Mononuclear cell (primary cell): Measurements from ENCODE around the gene CBFA2T2. TPM values are rescaled to one million over a fixed set of nuclear protein-coding genes. Genes with fewer than 3 reads are reported as not detected.
"Not testable (repeated sequence)": the region's sequence is repeated elsewhere in the genome, so short reads cannot be mapped to it uniquely, and the experiment has no call there.

Experiments
- H3K27me3 ChIP-seq: 2 replicates; pipeline ENCODE4 v1.6.0; 2011; ENCODE audit warnings: low read length, control low read depth; ENCODE audit not compliant: insufficient read depth
- H3K4me1 ChIP-seq: 2 replicates; pipeline ENCODE4 v1.5.1; 2011; ENCODE audit warnings: mild to moderate bottlenecking, low read length, control low read depth; ENCODE audit not compliant: insufficient read depth
- H3K4me3 ChIP-seq: 2 replicates; pipeline ENCODE4 v1.5.1; 2011; ENCODE audit warnings: mild to moderate bottlenecking, low read length, moderate library complexity
- H3K9me3 ChIP-seq: 2 replicates; pipeline ENCODE4 v1.5.1; 2011; ENCODE audit warnings: low read depth, mild to moderate bottlenecking, control low read depth, low read length
- total RNA-seq: library from RNA; depleted of rRNA; stranded (reverse); fragments of >200 nt; gene quantifications from one replicate; pipeline ENCODE4 v1.2.3, GENCODE V29; 2012

CBFA2T2 gene
- total RNA-seq, 1 donor: 8.9 TPM

- H3K9me3 ChIP-seq, H3K4me1 ChIP-seq, H3K4me3 ChIP-seq, H3K27me3 ChIP-seq: not testable (repeated sequence)
Measured at GRCh38 chr20:33511876-33512275, 22.0 kb downstream of the CBFA2T2 start.

DNA sequence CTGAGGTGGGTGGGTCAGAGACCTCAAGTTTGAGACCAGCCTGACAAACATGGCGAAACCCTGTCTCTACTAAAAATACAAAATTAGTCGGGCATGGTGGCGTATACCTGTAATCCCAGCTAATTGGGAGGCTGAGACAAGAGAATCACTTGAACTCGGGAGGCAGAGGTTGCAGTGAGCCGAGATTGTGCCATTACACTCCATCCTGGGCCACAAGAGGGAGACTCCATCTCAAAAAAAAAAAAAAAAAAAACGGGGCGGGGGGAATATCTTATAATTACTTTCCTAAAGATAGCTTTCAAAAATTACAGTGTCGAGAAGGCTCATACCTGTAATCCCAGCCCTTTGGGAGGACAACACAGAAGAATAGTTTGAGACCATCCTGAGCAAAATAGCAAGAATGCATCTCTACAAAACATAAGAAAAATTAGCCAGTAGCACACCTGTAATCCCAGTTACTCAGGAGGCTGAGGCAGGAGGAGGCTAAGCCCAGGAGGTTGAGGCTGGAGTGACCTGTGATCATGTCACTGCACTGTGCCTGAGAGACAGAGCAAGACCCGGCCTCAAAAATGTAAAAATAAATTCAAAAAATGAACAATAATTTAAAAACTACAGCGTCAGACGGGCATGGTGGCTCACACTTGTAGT lies 25.8 kb downstream of the CBFA2T2 start:
- no peaks in the 10 kb centered on the region for H3K27me3 ChIP-seq
- no peaks in the 10 kb centered on the region for H3K4me1 ChIP-seq
- no peak overlapping the region for H3K4me3 ChIP-seq
- H3K9me3 ChIP-seq: no peaks in the 10 kb centered on the region

GRCh38 chr20:33516882-33517281 lies 27.0 kb downstream of the CBFA2T2 start:
- no peaks in the 10 kb centered on the region for H3K27me3 ChIP-seq
- no peaks in the 10 kb centered on the region for H3K9me3 ChIP-seq
- H3K4me3 ChIP-seq: no peak overlapping the region
- no peaks in the 10 kb centered on the region for H3K4me1 ChIP-seq

DNA sequence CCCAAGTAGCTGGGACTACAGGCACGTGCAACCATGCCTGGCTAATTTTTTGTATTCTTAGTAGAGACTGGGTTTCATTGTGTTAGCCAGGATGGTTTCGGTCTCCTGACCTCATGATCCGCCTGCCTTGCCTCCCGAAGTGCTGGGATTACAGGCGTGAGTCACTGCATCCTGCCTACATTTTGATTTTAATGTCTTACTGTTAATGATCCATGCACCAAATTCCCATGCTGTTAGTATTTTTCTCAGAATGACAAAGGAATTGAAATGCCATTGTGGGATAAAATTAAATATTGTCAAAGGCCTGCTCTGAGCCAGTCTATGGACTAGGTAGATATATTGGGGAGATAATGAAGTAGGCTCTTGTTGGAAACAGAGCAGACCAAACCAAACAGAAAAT lies 28.2 kb downstream of the CBFA2T2 start:
- Histone ChIP-seq H3K27me3 (no peaks in the 10 kb centered on the region), H3K4me3 (no peak overlapping the region), H3K9me3 (no peaks in the 10 kb centered on the region), H3K4me1 (no peaks in the 10 kb centered on the region)

- H3K4me1 ChIP-seq: no peaks in the 10 kb centered on the region
- H3K27me3 ChIP-seq: no peaks in the 10 kb centered on the region
- no peaks in the 10 kb centered on the region for H3K9me3 ChIP-seq
- no peak overlapping the region for H3K4me3 ChIP-seq
Measured at GRCh38 chr20:33521461-33521860, 31.6 kb downstream of the CBFA2T2 start.

- no peaks in the 10 kb centered on the region for H3K27me3 ChIP-seq
- H3K9me3 ChIP-seq: no peaks in the 10 kb centered on the region
- no peak overlapping the region for H3K4me3 ChIP-seq
- H3K4me1 ChIP-seq: no peaks in the 10 kb centered on the region
Measured at GRCh38 chr20:33522256-33522820, 32.4 kb downstream of the CBFA2T2 start.

DNA sequence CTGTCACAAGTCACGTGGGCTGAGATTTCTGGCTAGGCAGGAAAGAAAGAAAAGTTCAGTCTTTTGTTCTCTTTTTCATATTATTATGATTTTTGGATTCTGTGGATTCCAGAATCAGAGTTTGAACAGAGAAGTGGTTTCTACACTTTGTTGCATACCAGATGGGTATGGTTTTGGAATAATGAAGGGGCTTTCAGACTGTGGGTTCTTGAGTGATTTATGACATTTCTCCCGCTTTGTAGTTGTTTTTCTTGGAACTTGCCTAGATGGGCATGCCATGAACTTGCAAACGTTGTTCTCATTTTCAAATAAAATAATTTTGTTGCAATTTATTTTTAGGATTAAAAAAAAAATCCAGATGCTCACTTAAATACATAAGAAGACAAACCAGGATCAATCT lies 34.4 kb downstream of the CBFA2T2 start:
- Histone ChIP-seq H3K4me3 (no peak overlapping the region), H3K4me1 (no peaks in the 10 kb centered on the region), H3K9me3 (no peaks in the 10 kb centered on the region), H3K27me3 (no peaks in the 10 kb centered on the region)

- no peaks in the 10 kb centered on the region for H3K27me3 ChIP-seq
- H3K4me1 ChIP-seq: no peaks in the 10 kb centered on the region
- no peak overlapping the region for H3K4me3 ChIP-seq
- H3K9me3 ChIP-seq: no peaks in the 10 kb centered on the region
Measured at GRCh38 chr20:33526769-33527168, 36.9 kb downstream of the CBFA2T2 start.

GRCh38 chr20:33531047-33531877 lies 41.4 kb downstream of the CBFA2T2 start:
- H3K27me3 ChIP-seq: no peaks in the 10 kb centered on the region
- no peaks in the 10 kb centered on the region for H3K9me3 ChIP-seq
- H3K4me3 ChIP-seq: no peak overlapping the region
- no peaks in the 10 kb centered on the region for H3K4me1 ChIP-seq

DNA sequence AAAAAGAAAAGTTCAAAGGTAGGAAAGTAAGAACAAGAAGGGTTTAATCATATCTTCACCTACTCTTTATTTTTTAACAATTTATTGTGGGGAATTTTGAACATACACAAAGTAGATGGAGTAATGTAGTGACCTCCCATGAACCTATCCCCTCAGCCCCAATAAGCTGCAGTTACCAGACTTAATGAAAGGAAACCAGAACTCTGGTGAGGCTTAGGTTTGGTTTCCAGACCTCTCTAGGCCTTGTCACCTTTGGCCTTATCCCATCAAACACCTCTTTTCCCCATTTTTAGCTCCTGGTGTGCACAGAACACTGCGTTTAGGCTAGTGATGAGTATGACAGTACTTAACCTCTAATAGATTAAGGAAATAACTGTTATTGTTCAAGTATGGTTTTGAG lies 42.0 kb downstream of the CBFA2T2 start:
- Histone ChIP-seq H3K4me1 (no peaks in the 10 kb centered on the region), H3K27me3 (no peaks in the 10 kb centered on the region), H3K9me3 (no peaks in the 10 kb centered on the region), H3K4me3 (no peak overlapping the region)

DNA sequence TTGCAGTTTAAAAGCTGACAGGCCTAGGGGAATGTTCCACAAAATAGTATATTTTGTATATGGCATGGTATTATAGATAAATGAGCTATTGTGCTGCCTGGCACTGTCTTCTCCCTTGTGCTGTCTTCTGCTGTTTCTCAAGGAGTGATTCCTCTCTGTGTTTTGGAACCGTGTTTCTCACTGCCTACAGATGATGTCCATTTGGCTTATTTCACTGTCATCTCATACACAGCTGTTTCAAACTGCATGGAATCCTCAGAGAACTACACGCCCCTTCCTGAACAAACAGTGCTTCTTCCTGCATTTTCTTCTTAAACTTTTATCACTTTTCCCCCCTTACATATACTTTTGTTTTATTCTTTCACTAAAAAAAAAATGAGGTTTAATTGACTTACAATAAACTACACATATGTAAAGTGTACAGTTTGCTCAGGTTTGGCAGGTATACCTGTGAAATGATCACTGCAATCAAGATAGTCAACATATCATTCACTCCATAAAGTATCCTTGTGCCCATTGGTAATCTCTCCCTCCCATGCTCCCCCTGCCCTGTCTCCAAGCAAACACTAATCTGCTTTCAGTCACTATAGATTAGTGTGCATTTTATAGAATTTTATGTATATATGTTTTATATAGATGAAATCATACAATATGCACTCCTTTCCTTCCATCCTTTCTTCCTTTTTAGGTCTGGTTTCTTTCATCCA lies 43.0 kb downstream of the CBFA2T2 start:
- Histone ChIP-seq H3K9me3 (no peaks in the 10 kb centered on the region), H3K4me1 (no peaks in the 10 kb centered on the region), H3K27me3 (no peaks in the 10 kb centered on the region), H3K4me3 (no peak overlapping the region)

- H3K4me3 ChIP-seq, H3K27me3 ChIP-seq, H3K4me1 ChIP-seq, H3K9me3 ChIP-seq: not testable (repeated sequence)
Measured at GRCh38 chr20:33535717-33536116, 45.8 kb downstream of the CBFA2T2 start.

- Histone ChIP-seq H3K4me3 (no peak overlapping the region), H3K9me3 (no peaks in the 10 kb centered on the region), H3K27me3 (no peaks in the 10 kb centered on the region), H3K4me1 (no peaks in the 10 kb centered on the region)
Measured at GRCh38 chr20:33537608-33538007, 47.7 kb downstream of the CBFA2T2 start.

DNA sequence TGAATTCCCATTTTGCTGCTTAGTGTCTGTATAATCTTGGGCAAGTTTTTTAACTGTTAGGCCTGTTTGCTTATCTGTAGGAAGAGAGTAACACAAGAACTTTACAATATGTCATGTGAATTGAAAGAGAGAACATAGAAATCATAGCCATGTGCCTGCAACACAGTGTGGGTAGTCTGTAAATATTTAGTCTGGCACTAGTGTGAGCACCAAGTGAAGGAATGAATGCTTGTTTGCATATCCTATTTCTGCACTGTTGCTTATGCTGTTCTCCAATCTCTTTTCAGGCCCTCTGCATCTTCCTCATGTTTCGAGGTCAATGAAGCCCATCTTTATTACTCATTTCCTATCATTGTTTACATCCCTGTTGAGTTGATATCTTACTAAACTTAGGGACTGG lies 49.2 kb downstream of the CBFA2T2 start:
- Histone ChIP-seq H3K4me3 (no peak overlapping the region), H3K4me1 (no peaks in the 10 kb centered on the region), H3K9me3 (no peaks in the 10 kb centered on the region), H3K27me3 (no peaks in the 10 kb centered on the region)

GRCh38 chr20:33540427-33540826 lies 50.5 kb downstream of the CBFA2T2 start:
- H3K4me3 ChIP-seq: no peak overlapping the region
- H3K9me3 ChIP-seq: no peaks in the 10 kb centered on the region
- no peaks in the 10 kb centered on the region for H3K27me3 ChIP-seq
- no peaks in the 10 kb centered on the region for H3K4me1 ChIP-seq
